Measurements from ENCODE around the gene DBNL.

DNA sequence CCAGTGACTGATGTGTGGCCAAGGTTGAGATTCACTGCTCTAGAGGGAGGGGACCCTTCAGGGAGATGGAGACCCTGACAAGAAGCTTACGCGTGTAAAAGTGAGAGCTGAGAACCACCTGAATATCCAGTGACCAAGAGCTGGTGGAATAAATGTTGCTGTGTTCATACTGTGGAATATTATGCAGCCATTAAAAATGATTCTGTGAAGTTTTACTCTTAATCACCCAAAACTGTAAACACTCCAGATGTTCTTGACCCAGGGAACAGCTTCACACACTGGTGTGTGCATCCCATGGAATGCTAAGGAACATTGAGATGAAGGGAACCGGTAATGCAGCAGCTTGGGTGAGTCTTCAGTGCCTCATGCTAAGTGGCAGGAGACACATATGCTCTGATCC lies 42.1 kb downstream of the DBNL start:
- TF ChIP-seq POLR2A (IDR thresholded peaks at IDR 0.05) (no peak), EP300 (IDR thresholded peaks at IDR 0.05) (no peak)
- TF ChIP-seq, protein P1, sequence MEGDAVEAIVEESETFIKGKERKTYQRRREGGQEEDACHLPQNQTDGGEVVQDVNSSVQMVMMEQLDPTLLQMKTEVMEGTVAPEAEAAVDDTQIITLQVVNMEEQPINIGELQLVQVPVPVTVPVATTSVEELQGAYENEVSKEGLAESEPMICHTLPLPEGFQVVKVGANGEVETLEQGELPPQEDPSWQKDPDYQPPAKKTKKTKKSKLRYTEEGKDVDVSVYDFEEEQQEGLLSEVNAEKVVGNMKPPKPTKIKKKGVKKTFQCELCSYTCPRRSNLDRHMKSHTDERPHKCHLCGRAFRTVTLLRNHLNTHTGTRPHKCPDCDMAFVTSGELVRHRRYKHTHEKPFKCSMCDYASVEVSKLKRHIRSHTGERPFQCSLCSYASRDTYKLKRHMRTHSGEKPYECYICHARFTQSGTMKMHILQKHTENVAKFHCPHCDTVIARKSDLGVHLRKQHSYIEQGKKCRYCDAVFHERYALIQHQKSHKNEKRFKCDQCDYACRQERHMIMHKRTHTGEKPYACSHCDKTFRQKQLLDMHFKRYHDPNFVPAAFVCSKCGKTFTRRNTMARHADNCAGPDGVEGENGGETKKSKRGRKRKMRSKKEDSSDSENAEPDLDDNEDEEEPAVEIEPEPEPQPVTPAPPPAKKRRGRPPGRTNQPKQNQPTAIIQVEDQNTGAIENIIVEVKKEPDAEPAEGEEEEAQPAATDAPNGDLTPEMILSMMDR (IDR thresholded peaks at IDR 0.05), result no peak

All from tibial nerve (tissue), 4 donors.